OCI-LY1 (cell line): ENCODE data around the gene FHOD3.

Experiments used
- EZH2 ChIP-seq: fragments of 200-600 bp; sonication (generic), shearing (Covaris generic); IDR thresholded peaks from 2 replicates; pipeline ENCODE4 v1.8.0; 2017; ENCODE audit warnings: borderline replicate concordance, mixed run types, mild to moderate bottlenecking, antibody characterized with exemption, low read length, moderate library complexity, mixed read lengths
- TF ChIP-seq, protein P1 (sequence below): fragments of 200-600 bp; sonication (generic), shearing (Covaris generic); IDR thresholded peaks from 2 replicates; pipeline ENCODE4 v1.5.1; 2017; ENCODE audit warnings: mild to moderate bottlenecking, antibody characterized with exemption, low read length, moderate library complexity, mixed read lengths

DNA sequence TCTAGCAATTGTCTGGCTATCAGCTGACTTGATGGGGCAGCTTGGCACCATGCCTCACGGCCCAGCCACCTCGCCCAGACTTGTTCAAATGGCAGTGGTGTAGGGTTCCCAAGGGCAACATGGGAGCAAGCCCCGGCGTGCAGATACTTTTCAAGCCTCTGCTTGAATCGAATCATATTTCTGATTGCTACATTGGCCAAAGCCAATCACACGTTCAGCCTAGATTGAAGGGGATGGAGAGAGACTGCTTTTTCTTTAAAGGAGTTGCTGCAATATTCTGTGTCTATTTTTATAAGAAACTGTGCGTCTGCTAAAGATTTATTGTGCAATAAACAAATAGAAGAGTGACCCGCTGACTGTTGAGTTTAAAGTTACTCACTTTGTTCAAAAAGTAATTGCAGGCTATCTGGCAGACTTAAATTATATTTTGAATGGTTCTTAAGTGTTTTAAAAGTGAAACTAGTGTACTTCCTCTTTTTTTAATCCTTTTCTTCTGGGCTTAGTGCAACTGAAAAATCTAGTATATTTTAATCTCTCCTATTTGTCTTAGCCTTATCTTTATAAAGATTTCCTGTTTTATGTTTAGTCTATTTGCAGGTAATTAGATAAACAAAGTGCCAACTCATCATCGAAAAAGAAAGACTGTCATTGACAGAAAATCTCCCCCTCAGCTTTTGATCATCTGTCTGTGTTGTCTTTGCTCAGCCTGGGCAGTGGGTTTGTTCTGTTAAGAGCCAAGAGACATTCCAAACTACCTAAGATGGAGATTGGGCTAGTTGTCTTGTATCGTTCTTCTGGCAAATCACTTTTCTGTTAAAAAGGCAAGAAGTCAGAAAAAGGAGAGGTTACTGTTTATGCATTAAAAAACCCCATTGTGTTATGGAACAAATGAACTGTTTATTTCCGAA is 375.2 kb downstream of the FHOD3 start:
- TF ChIP-seq EZH2, result no peak
- TF ChIP-seq, protein P1, sequence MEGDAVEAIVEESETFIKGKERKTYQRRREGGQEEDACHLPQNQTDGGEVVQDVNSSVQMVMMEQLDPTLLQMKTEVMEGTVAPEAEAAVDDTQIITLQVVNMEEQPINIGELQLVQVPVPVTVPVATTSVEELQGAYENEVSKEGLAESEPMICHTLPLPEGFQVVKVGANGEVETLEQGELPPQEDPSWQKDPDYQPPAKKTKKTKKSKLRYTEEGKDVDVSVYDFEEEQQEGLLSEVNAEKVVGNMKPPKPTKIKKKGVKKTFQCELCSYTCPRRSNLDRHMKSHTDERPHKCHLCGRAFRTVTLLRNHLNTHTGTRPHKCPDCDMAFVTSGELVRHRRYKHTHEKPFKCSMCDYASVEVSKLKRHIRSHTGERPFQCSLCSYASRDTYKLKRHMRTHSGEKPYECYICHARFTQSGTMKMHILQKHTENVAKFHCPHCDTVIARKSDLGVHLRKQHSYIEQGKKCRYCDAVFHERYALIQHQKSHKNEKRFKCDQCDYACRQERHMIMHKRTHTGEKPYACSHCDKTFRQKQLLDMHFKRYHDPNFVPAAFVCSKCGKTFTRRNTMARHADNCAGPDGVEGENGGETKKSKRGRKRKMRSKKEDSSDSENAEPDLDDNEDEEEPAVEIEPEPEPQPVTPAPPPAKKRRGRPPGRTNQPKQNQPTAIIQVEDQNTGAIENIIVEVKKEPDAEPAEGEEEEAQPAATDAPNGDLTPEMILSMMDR, result no peak
